Central memory CD8-positive, alpha-beta T cell (primary cell): Measurements from ENCODE around the gene SERINC3.

Source experiments
- ATAC-seq: fragments of 150-1000 bp; cut with Tn5 transposase; replicated peaks from 2 replicates; pipeline ENCODE4 v1.10.0; 2022; ENCODE audit warnings: mild to moderate bottlenecking, moderate FRiP score, moderate number of reproducible peaks; ENCODE audit not compliant: poor library complexity, severe bottlenecking; ENCODE audit errors: extremely low read depth
- DNase-seq, 2 donors: peaks; one replicate each; pipeline ENCODE4 v3.0.0; 2021; ENCODE audit warnings: low spot score in 2 of 2
- H3K27ac Mint-ChIP-seq: one replicate; pipeline ENCODE4 v1.8.0; 2022; ENCODE audit warnings: low read depth, mild to moderate bottlenecking, moderate library complexity, mixed read lengths
- H3K27me3 Mint-ChIP-seq: one replicate; pipeline ENCODE4 v1.8.0; 2022; ENCODE audit warnings: mixed read lengths
- H3K36me3 Mint-ChIP-seq: one replicate; pipeline ENCODE4 v1.8.0; 2022; ENCODE audit warnings: mild to moderate bottlenecking, moderate library complexity, mixed read lengths; ENCODE audit not compliant: insufficient read depth
- H3K4me1 Mint-ChIP-seq: one replicate; pipeline ENCODE4 v1.8.0; 2022; ENCODE audit warnings: mixed read lengths
- H3K4me3 Mint-ChIP-seq: one replicate; pipeline ENCODE4 v1.8.0; 2022; ENCODE audit warnings: mild to moderate bottlenecking, moderate library complexity, mixed read lengths
- H3K9me3 Mint-ChIP-seq: one replicate; pipeline ENCODE4 v1.8.0; 2022; ENCODE audit warnings: mixed read lengths

The SERINC3 gene

GRCh38 chr20:44500221-44500620 is 21.6 kb downstream of the SERINC3 start:
- Mint-ChIP-seq H3K27ac (no peak overlapping the region), H3K27me3 (no peaks in the 10 kb centered on the region), H3K4me3 (no peak overlapping the region), H3K9me3 (no peaks in the 10 kb centered on the region), H3K4me1 (peaks cover 13% of the 10 kb centered on the region), H3K36me3 (peaks cover 68% of the 10 kb centered on the region)
- DNase-seq, result no peak
- ATAC-seq, result no peak

- Mint-ChIP-seq H3K36me3 (peaks cover 65% of the 10 kb centered on the region), H3K4me3 (no peak overlapping the region), H3K4me1 (peaks cover 16% of the 10 kb centered on the region), H3K27ac (no peak overlapping the region), H3K27me3 (no peaks in the 10 kb centered on the region), H3K9me3 (no peaks in the 10 kb centered on the region)
- DNase-seq (no peak), ATAC-seq (no peak)
These were observed 24.1 kb downstream of the SERINC3 start for GRCh38 chr20:44497761-44498160.

- Mint-ChIP-seq H3K4me3 (no peak overlapping the region), H3K27ac (peak overlapping the region; percentile 4), H3K4me1 (peaks cover 21% of the 10 kb centered on the region), H3K36me3 (peaks cover 63% of the 10 kb centered on the region), H3K27me3 (no peaks in the 10 kb centered on the region), H3K9me3 (no peaks in the 10 kb centered on the region)
- DNase-seq (no peak), ATAC-seq (no peak)
These were observed 24.9 kb downstream of the SERINC3 start for GRCh38 chr20:44496976-44497375.

GRCh38 chr20:44495802-44496481 is 25.9 kb downstream of the SERINC3 start:
- no peak overlapping the region for H3K27ac Mint-ChIP-seq
- no peaks in the 10 kb centered on the region for H3K9me3 Mint-ChIP-seq
- no peaks in the 10 kb centered on the region for H3K27me3 Mint-ChIP-seq
- DNase-seq, result no peak
- H3K4me1 Mint-ChIP-seq, result peaks cover 24% of the 10 kb centered on the region
- H3K36me3 Mint-ChIP-seq, result peaks cover 60% of the 10 kb centered on the region
- no peak for ATAC-seq
- no peak overlapping the region for H3K4me3 Mint-ChIP-seq

GRCh38 chr20:44495257-44495656 is 26.6 kb downstream of the SERINC3 start:
- Mint-ChIP-seq H3K27me3 (no peaks in the 10 kb centered on the region), H3K9me3 (no peaks in the 10 kb centered on the region), H3K27ac (no peak overlapping the region), H3K4me3 (no peak overlapping the region), H3K4me1 (peaks cover 25% of the 10 kb centered on the region), H3K36me3 (peaks cover 58% of the 10 kb centered on the region)
- DNase-seq (no peak), ATAC-seq (no peak)

GRCh38 chr20:44494681-44495080 is 27.2 kb downstream of the SERINC3 start:
- Mint-ChIP-seq H3K27ac (no peak overlapping the region), H3K27me3 (no peaks in the 10 kb centered on the region), H3K4me1 (peaks cover 25% of the 10 kb centered on the region), H3K4me3 (no peak overlapping the region), H3K36me3 (peaks cover 56% of the 10 kb centered on the region), H3K9me3 (no peaks in the 10 kb centered on the region)
- ATAC-seq (no peak), DNase-seq (no peak)

- H3K36me3 Mint-ChIP-seq, result peaks cover 57% of the 10 kb centered on the region
- DNase-seq (no peak), ATAC-seq (no peak)
- H3K9me3 Mint-ChIP-seq, result no peaks in the 10 kb centered on the region
- peaks cover 25% of the 10 kb centered on the region for H3K4me1 Mint-ChIP-seq
- H3K27me3 Mint-ChIP-seq, result no peaks in the 10 kb centered on the region
- no peak overlapping the region for H3K4me3 Mint-ChIP-seq
- no peak overlapping the region for H3K27ac Mint-ChIP-seq
These were observed 27.6 kb downstream of the SERINC3 start for GRCh38 chr20:44494266-44494665.

GRCh38 chr20:44491635-44492395 is 30.1 kb downstream of the SERINC3 start:
- DNase-seq, result peak in 1 of 2 donors; percentile 11
- ATAC-seq, result peak; percentile 71
- Mint-ChIP-seq H3K27ac (peak overlapping the region; percentile 88), H3K27me3 (no peaks in the 10 kb centered on the region), H3K4me1 (peaks cover 27% of the 10 kb centered on the region), H3K36me3 (peaks cover 49% of the 10 kb centered on the region), H3K4me3 (peak overlapping the region; percentile 67), H3K9me3 (no peaks in the 10 kb centered on the region)

- Mint-ChIP-seq H3K9me3 (no peaks in the 10 kb centered on the region), H3K27me3 (no peaks in the 10 kb centered on the region), H3K36me3 (peaks cover 53% of the 10 kb centered on the region), H3K4me1 (peaks cover 27% of the 10 kb centered on the region), H3K27ac (no peak overlapping the region), H3K4me3 (no peak overlapping the region)
- ATAC-seq (no peak), DNase-seq (no peak)
These were observed 31.9 kb downstream of the SERINC3 start for GRCh38 chr20:44489931-44490330.

- no peak overlapping the region for H3K4me3 Mint-ChIP-seq
- DNase-seq, result no peak
- H3K27ac Mint-ChIP-seq, result peak overlapping the region; percentile 5
- no peaks in the 10 kb centered on the region for H3K27me3 Mint-ChIP-seq
- no peaks in the 10 kb centered on the region for H3K9me3 Mint-ChIP-seq
- H3K4me1 Mint-ChIP-seq, result peaks cover 27% of the 10 kb centered on the region
- peaks cover 50% of the 10 kb centered on the region for H3K36me3 Mint-ChIP-seq
- ATAC-seq, result no peak
These were observed 32.6 kb downstream of the SERINC3 start for GRCh38 chr20:44489223-44489622.

GRCh38 chr20:44488551-44488950 is 33.3 kb downstream of the SERINC3 start:
- H3K9me3 Mint-ChIP-seq, result no peaks in the 10 kb centered on the region
- DNase-seq (no peak), ATAC-seq (no peak)
- no peak overlapping the region for H3K4me3 Mint-ChIP-seq
- H3K27ac Mint-ChIP-seq, result peak overlapping the region; percentile 5
- peaks cover 27% of the 10 kb centered on the region for H3K4me1 Mint-ChIP-seq
- H3K27me3 Mint-ChIP-seq, result no peaks in the 10 kb centered on the region
- H3K36me3 Mint-ChIP-seq, result peaks cover 48% of the 10 kb centered on the region

- no peak for ATAC-seq
- peaks cover 48% of the 10 kb centered on the region for H3K36me3 Mint-ChIP-seq
These were observed 36.1 kb downstream of the SERINC3 start for GRCh38 chr20:44485830-44486198.

More at GRCh38 chr20:44485830-44486198, 36.1 kb downstream of the SERINC3 start:
- Mint-ChIP-seq H3K4me3 (no peak overlapping the region), H3K4me1 (peaks cover 9% of the 10 kb centered on the region), H3K27me3 (no peaks in the 10 kb centered on the region), H3K27ac (no peak overlapping the region), H3K9me3 (no peaks in the 10 kb centered on the region)
- no peak for DNase-seq
